GM10266 (cell line): ENCODE results near the gene PPP1R27.
A peak's percentile ranks its signal among the peaks of the same experiment; 100 is the strongest.

Experiments
- DNase-seq: peaks from one replicate; pipeline ENCODE4 v3.0.0; 2012; ENCODE audit errors: extremely low spot score
- CTCF ChIP-seq: IDR thresholded peaks from 2 replicates; pipeline ENCODE4 v1.5.1; 2012; ENCODE audit warnings: mild to moderate bottlenecking, low read depth; ENCODE audit not compliant: control insufficient read depth, insufficient read depth; ENCODE audit errors: missing control alignments

The PPP1R27 gene

GRCh38 chr17:81810892-81811704, 23.8 kb downstream of the PPP1R27 start:
- no peak for DNase-seq
- TF ChIP-seq CTCF: no peak

GRCh38 chr17:81810476-81810875, 24.4 kb downstream of the PPP1R27 start:
- no peak for DNase-seq
- TF ChIP-seq CTCF: no peak

GRCh38 chr17:81809556-81809998, 25.3 kb downstream of the PPP1R27 start:
- no peak for TF ChIP-seq CTCF
- DNase-seq: no peak

- peak; percentile 43 for DNase-seq
Observed at GRCh38 chr17:81808778-81809555, 25.9 kb downstream of the PPP1R27 start.

GRCh38 chr17:81807839-81808238, 27.0 kb downstream of the PPP1R27 start:
- DNase-seq: no peak
- TF ChIP-seq CTCF: no peak

More at GRCh38 chr17:81808778-81809555, 25.9 kb downstream of the PPP1R27 start:
- peak; percentile 32 for TF ChIP-seq CTCF

DNA sequence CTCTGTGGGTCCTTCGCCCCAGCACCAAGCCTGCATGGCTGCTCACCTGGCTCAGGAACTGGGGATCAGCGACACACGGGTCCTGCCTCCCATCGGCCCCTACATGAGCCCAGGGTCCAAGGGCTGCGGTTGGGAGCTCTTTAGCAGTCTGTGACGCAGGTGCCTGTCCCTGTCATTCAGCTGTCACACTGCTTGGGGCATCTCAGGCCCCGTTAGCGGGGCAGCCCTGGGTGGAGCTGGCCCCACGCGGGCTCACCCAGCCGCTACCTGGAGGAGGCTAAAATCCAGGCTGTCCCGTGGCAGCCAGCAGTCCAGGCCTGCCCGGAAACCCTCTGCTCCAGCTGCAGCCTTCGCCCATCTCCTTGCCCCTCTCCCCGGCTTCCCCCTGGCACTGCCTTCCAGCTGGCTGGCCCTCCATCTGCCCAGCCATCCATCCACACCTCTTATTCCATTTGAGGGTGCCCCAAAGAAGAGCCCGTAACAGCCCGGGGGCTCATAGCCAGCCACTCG, 27.6 kb downstream of the PPP1R27 start:
- TF ChIP-seq CTCF: no peak
- DNase-seq: no peak
